ENCODE results near the gene PAX5. TPM values are rescaled to one million over a fixed set of nuclear protein-coding genes. Genes with fewer than 3 reads are reported as not detected.

The PAX5 gene
- total RNA-seq, 1 experiment from 2014 or later: not detected

DNA sequence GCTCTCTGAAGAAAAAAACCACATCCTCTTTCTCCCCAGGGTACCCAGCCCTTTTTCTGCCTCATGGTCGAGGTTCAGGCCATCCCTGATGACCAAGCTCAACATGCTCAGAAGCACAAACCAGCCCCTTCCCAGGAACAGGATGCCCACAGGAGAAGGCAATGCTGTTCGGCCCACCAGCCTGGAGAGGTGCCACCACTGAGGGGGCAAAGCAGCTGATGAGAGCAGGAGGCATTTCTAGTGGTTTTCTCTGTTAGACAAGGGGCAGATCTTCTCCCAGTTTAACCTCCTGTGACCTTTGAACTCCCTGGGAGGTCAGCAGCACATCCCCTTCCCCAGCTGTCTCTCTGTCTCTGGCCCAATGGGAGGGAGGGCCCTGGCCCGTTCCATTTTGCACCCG, 73.0 kb downstream of the PAX5 start:
- no peaks in the 10 kb centered on the region for H3K9me2 ChIP-seq (ENCODE audit: insufficient read depth)
- H3K79me2 ChIP-seq (ENCODE audit: low read depth): no peaks in the 10 kb centered on the region
- no peaks in the 10 kb centered on the region for H4K20me1 ChIP-seq (ENCODE audit: insufficient read depth)
- no peaks in the 10 kb centered on the region for H3F3A ChIP-seq (ENCODE audit: insufficient read depth, low read depth)
- peaks cover 9% of the 10 kb centered on the region; the same call in 1 of the 2 replicates for H3K27me3 ChIP-seq (ENCODE audit: insufficient read depth, low read depth)
- no peak overlapping the region for H3K4me2 ChIP-seq
- no peak overlapping the region for H2AFZ ChIP-seq
- no peak overlapping the region for H3K27ac ChIP-seq
- H3K9me3 ChIP-seq (ENCODE audit: insufficient read depth, low read depth): no peaks in the 10 kb centered on the region
- no peak for TF ChIP-seq EZH2 (IDR thresholded peaks at IDR 0.05; ENCODE audit: low read depth)
- TF ChIP-seq, protein P1, sequence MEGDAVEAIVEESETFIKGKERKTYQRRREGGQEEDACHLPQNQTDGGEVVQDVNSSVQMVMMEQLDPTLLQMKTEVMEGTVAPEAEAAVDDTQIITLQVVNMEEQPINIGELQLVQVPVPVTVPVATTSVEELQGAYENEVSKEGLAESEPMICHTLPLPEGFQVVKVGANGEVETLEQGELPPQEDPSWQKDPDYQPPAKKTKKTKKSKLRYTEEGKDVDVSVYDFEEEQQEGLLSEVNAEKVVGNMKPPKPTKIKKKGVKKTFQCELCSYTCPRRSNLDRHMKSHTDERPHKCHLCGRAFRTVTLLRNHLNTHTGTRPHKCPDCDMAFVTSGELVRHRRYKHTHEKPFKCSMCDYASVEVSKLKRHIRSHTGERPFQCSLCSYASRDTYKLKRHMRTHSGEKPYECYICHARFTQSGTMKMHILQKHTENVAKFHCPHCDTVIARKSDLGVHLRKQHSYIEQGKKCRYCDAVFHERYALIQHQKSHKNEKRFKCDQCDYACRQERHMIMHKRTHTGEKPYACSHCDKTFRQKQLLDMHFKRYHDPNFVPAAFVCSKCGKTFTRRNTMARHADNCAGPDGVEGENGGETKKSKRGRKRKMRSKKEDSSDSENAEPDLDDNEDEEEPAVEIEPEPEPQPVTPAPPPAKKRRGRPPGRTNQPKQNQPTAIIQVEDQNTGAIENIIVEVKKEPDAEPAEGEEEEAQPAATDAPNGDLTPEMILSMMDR (conservative IDR thresholded peaks at IDR 0.05): no peak
- ChIA-PET POLR2A (ENCODE audit: unreplicated experiment) (no interaction called here), CTCF (no interaction called here)
- no peak overlapping the region for H3K4me3 ChIP-seq
- no TSS peak for BruUV-seq (replicated peaks)
- H3K36me3 ChIP-seq (ENCODE audit: low read depth): no peaks in the 10 kb centered on the region
- H3K4me1 ChIP-seq (replicated peaks; ENCODE audit: insufficient read depth): no peaks in the 10 kb centered on the region
- DNase-seq: no peak
- intact Hi-C loops (cut with micrococcal nuclease; ENCODE audit: unreplicated experiment): no loop called here

DNA sequence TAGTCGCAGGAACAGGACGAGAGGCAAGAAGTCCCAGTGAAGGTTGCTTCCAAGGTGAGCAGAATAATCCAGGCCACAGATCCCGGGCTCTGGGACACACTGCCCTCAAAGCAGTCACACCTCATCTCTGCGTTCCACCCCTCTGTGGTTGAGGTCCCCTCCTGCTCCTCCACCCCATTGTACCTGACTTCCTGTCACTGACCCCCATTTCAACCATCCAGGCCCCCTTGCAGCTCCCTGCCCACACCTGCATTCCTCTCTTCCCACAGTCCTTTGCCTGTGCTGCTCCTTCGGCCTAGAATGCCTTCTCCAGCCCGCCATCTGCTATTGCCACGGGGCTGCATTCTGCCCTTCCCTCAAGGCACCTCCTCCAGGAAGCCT, 73.5 kb downstream of the PAX5 start:
- Histone ChIP-seq H3K27me3 (ENCODE audit: insufficient read depth, low read depth) (peaks cover 9% of the 10 kb centered on the region; the same call in 1 of the 2 replicates), H3K9me2 (ENCODE audit: insufficient read depth) (no peaks in the 10 kb centered on the region), H3F3A (ENCODE audit: insufficient read depth, low read depth) (no peaks in the 10 kb centered on the region), H3K9me3 (ENCODE audit: insufficient read depth, low read depth) (no peaks in the 10 kb centered on the region), H3K27ac (no peak overlapping the region), H3K4me1 (replicated peaks; ENCODE audit: insufficient read depth) (no peaks in the 10 kb centered on the region), H3K4me3 (no peak overlapping the region), H2AFZ (no peak overlapping the region), H3K36me3 (ENCODE audit: low read depth) (no peaks in the 10 kb centered on the region), H4K20me1 (ENCODE audit: insufficient read depth) (no peaks in the 10 kb centered on the region), H3K4me2 (no peak overlapping the region), H3K79me2 (ENCODE audit: low read depth) (no peaks in the 10 kb centered on the region)
- POLR2A ChIA-PET (ENCODE audit: unreplicated experiment): interaction anchor here (0.5 kb wide), 1 partner anchor 10 kb away, joined by 3 read pairs; no protein-coding TSS in a partner anchor
- intact Hi-C loops (cut with micrococcal nuclease; ENCODE audit: unreplicated experiment): no loop called here
- TF ChIP-seq EZH2 (IDR thresholded peaks at IDR 0.05; ENCODE audit: low read depth): no peak
- TF ChIP-seq, protein P1 (conservative IDR thresholded peaks at IDR 0.05): no peak
- BruUV-seq (replicated peaks): no TSS peak
- no peak for DNase-seq
- CTCF ChIA-PET: no interaction called here

DNA sequence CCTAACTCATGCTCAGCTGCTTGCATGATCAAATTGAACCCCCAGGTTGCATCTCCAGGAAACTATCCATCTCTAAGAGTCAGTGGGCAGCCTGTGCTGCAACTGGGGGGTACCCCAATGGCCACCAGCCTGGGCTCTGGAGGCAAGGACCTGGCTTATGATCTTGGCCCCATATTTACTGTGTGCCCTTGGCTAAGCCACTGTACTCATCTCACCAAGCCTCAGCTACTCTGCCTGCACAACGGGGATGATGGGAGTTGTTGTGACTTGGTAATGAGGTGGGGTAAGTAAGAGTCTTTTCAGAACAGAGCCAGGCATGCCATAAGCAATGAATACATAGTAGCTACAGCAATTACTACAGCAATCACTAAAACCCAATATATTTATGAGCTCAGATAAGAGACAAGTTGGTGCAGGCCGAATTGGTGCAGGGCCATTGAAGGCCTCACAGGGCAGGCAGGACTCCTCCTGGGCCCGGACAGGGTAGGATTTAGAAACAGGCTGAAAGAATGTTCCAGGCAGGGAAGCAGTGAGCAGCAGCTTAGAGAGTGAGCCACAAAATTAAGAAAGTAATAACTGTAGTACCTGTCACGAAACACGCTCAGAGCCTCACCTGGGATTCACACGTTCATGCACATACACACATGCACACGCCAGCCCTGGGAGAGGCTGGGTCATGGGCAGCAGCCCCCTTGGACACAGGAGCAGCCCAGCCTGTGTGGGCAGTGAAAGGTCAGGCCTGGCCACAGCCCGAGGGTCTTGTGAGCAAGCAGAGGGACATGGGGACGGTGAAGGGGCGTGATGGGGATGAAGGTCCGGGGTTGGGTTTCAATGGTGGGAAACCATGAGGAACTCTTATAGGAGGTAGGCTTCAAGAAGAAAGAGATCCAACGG, 74.1 kb downstream of the PAX5 start:
- Histone ChIP-seq H3K9me2 (ENCODE audit: insufficient read depth) (no peaks in the 10 kb centered on the region), H3K36me3 (ENCODE audit: low read depth) (no peaks in the 10 kb centered on the region), H3K27me3 (ENCODE audit: insufficient read depth, low read depth) (peaks cover 9% of the 10 kb centered on the region; the same call in 1 of the 2 replicates), H3F3A (ENCODE audit: insufficient read depth, low read depth) (no peaks in the 10 kb centered on the region), H3K27ac (no peak overlapping the region), H3K79me2 (ENCODE audit: low read depth) (no peaks in the 10 kb centered on the region), H3K4me3 (no peak overlapping the region), H2AFZ (no peak overlapping the region), H3K9me3 (ENCODE audit: insufficient read depth, low read depth) (no peaks in the 10 kb centered on the region), H4K20me1 (ENCODE audit: insufficient read depth) (no peaks in the 10 kb centered on the region), H3K4me1 (replicated peaks; ENCODE audit: insufficient read depth) (no peaks in the 10 kb centered on the region), H3K4me2 (no peak overlapping the region)
- CTCF ChIA-PET: no interaction called here
- DNase-seq: no peak
- POLR2A ChIA-PET (ENCODE audit: unreplicated experiment): interaction anchor here (0.5 kb wide), 1 partner anchor 9 kb away, joined by 3 read pairs; no protein-coding TSS in a partner anchor
- TF ChIP-seq EZH2 (IDR thresholded peaks at IDR 0.05; ENCODE audit: low read depth): no peak
- TF ChIP-seq, protein P1 (conservative IDR thresholded peaks at IDR 0.05): no peak
- intact Hi-C loops (cut with micrococcal nuclease; ENCODE audit: unreplicated experiment): no loop called here
- no TSS peak for BruUV-seq (replicated peaks)
